ENCODE data around the gene ZNF827.

The ZNF827 gene

GRCh38 chr4:145935253-145936141, 3.1 kb downstream of the ZNF827 start:
- DNase-seq (ENCODE audit: low read depth): no peak

GRCh38 chr4:145934434-145935047, 4.1 kb downstream of the ZNF827 start:
- DNase-seq (ENCODE audit: low read depth): no peak

- DNase-seq (ENCODE audit: low read depth): no peak
Measured at GRCh38 chr4:145933134-145933533, 5.5 kb downstream of the ZNF827 start.

- DNase-seq (ENCODE audit: low read depth): no peak
Measured at GRCh38 chr4:145931403-145931802, 7.2 kb downstream of the ZNF827 start.

- DNase-seq (ENCODE audit: low read depth): no peak
Measured at GRCh38 chr4:145930592-145930991, 8.0 kb downstream of the ZNF827 start.

GRCh38 chr4:145929415-145930178, 9.0 kb downstream of the ZNF827 start:
- DNase-seq (ENCODE audit: low read depth): no peak

GRCh38 chr4:145928748-145929147, 9.9 kb downstream of the ZNF827 start:
- DNase-seq (ENCODE audit: low read depth): no peak

GRCh38 chr4:145927030-145927429, 11.6 kb downstream of the ZNF827 start:
- DNase-seq (ENCODE audit: low read depth): no peak

- no peak for DNase-seq (ENCODE audit: low read depth)
Measured at GRCh38 chr4:145921231-145921630, 17.4 kb downstream of the ZNF827 start.

- DNase-seq (ENCODE audit: low read depth): no peak
Measured at GRCh38 chr4:145920205-145920604, 18.4 kb downstream of the ZNF827 start.

GRCh38 chr4:145912376-145912775, 26.2 kb downstream of the ZNF827 start:
- DNase-seq (ENCODE audit: low read depth): no peak

- no peak for DNase-seq (ENCODE audit: low read depth)
Measured at GRCh38 chr4:145909773-145910172, 28.9 kb downstream of the ZNF827 start.

- no peak for DNase-seq (ENCODE audit: low read depth)
Measured at GRCh38 chr4:145909281-145909715, 29.3 kb downstream of the ZNF827 start.

- DNase-seq (ENCODE audit: low read depth): no peak
Measured at GRCh38 chr4:145907812-145908211, 30.8 kb downstream of the ZNF827 start.

GRCh38 chr4:145907390-145907789, 31.2 kb downstream of the ZNF827 start:
- DNase-seq (ENCODE audit: low read depth): no peak

GRCh38 chr4:145904413-145905177, 34.0 kb downstream of the ZNF827 start:
- no peak for DNase-seq (ENCODE audit: low read depth)

GRCh38 chr4:145902522-145902921, 36.1 kb downstream of the ZNF827 start:
- no peak for DNase-seq (ENCODE audit: low read depth)

GRCh38 chr4:145899886-145900460, 38.6 kb downstream of the ZNF827 start:
- DNase-seq (ENCODE audit: low read depth): no peak

- no peak for DNase-seq (ENCODE audit: low read depth)
Measured at GRCh38 chr4:145898926-145899531, 39.6 kb downstream of the ZNF827 start.

GRCh38 chr4:145898466-145898865, 40.2 kb downstream of the ZNF827 start:
- no peak for DNase-seq (ENCODE audit: low read depth)

GRCh38 chr4:145895056-145895455, 43.6 kb downstream of the ZNF827 start:
- no peak for DNase-seq (ENCODE audit: low read depth)
